Lung (tissue), 12 donors: ENCODE data around the gene ABCA9. TPM values are rescaled to one million over a fixed set of nuclear protein-coding genes. Genes with fewer than 3 reads are reported as not detected.

Source experiments
- ATAC-seq: fragments of 200-7000 bp; cut with Tn5 transposase; one replicate; pipeline ENCODE4 v1.9.1; 2020; ENCODE audit warnings: moderate number of reproducible peaks; ENCODE audit not compliant: insufficient read depth, low FRiP score
- DNase-seq, 3 donors: peaks; one replicate each; pipeline ENCODE4 v3.0.0-alpha.2; 2013 to 2017
- H3K27ac ChIP-seq, 2 donors: one replicate each; pipeline ENCODE4 v1.5.1; 2013; ENCODE audit warnings: mild to moderate bottlenecking in 2 of 2, moderate library complexity in 2 of 2, control low read depth in 1 of 2, inconsistent platforms in 1 of 2, low read depth in 1 of 2, low read length in 1 of 2
- H3K27me3 ChIP-seq, 3 donors: one replicate each; pipeline ENCODE4 v1.5.1; 2013; ENCODE audit warnings: low read length in 2 of 3; ENCODE audit not compliant: control insufficient read depth in 3 of 3, insufficient read depth in 3 of 3
- H3K36me3 ChIP-seq, 4 donors: one replicate each; pipeline ENCODE4 v1.5.1; 2013; ENCODE audit warnings: low read length in 4 of 4, mild to moderate bottlenecking in 1 of 4, moderate library complexity in 1 of 4; ENCODE audit not compliant: control insufficient read depth in 4 of 4, insufficient read depth in 4 of 4
- H3K4me1 ChIP-seq, 5 donors: one replicate each; pipeline ENCODE4 v1.5.1; 2013; ENCODE audit warnings: low read length in 5 of 5, mild to moderate bottlenecking in 2 of 5, moderate library complexity in 1 of 5; ENCODE audit not compliant: control insufficient read depth in 5 of 5, insufficient read depth in 5 of 5
- H3K4me3 ChIP-seq: one replicate; pipeline ENCODE4 v1.5.1; 2013; ENCODE audit warnings: mild to moderate bottlenecking, control low read depth, moderate library complexity
- H3K9ac ChIP-seq, 2 donors: one replicate each; pipeline ENCODE4 v1.5.1; 2013; ENCODE audit warnings: low read length in 2 of 2, control low read depth in 1 of 2; ENCODE audit not compliant: insufficient read depth in 1 of 2
- H3K9me3 ChIP-seq, 4 donors: one replicate each; pipeline ENCODE4 v1.5.1; 2013; ENCODE audit warnings: low read length in 3 of 4, mild to moderate bottlenecking in 1 of 4, moderate library complexity in 1 of 4; ENCODE audit not compliant: control insufficient read depth in 4 of 4, insufficient read depth in 3 of 4
- WGBS, 2 donors: extraction: QIAGEN DNeasy Blood & Tissue Kit; methylation state at CpG; one replicate each; pipeline ENCODE4 v1.1.7; 2013; 5-methylcytosine and 5-hydroxymethylcytosine counted together
- polyA plus RNA-seq, 2 donors: library from polyadenylated mRNA; stranded (reverse); fragments of 200-250 nt; gene quantifications; one replicate each; pipeline ENCODE4 v1.2.1, GENCODE V29; 2013
- total RNA-seq, 2 donors: library from RNA; depleted of rRNA in 1 of 2; stranded (reverse); fragments of >200 nt in 1 of 2; gene quantifications; one replicate each; pipeline ENCODE4 v1.2.1, GENCODE V29; 2014 to 2021
- TF ChIP-seq, protein P1 (sequence below): IDR thresholded peaks from 2 replicates; pipeline ENCODE4 v1.5.1; 2012; ENCODE audit warnings: mild to moderate bottlenecking; ENCODE audit errors: control extremely low read depth, extremely low read depth
- donor health status: control.
- donor health status: control.
- donor health status: Bipolar disorder and iron deficiency.
- donor health status: healthy.
- donor health status: DM: yes; HTN: yes; CAD: no.

ABCA9 gene
- total and polyA plus RNA-seq, 4 donors: 0.34 to 24.7 (median 2.8) TPM

DNA sequence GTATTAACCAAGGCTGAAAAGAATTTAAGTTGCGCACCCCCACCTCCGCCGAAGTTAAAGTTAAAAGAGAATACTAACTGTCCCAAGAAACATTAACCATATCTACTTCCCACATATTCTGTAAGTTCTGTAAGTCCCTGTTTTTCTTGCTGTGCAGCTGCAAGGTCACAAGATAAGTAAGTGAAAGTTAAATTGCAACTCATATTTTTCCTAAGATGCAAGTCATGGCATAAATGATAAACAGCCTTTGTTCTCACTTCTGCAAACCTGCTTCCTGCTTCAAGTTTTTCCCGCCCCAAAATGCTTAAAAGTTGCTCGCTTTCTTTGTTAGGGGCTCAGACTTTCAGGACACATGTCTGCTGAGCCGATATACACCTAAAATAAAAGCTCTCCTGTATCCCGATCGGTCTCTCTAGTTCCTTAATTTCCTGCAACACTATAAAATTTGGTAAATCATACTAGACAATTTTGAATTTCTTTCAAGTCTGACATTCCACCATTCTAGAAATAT, 32.6 kb upstream of the ABCA9 start:
- ATAC-seq: no peak
- H3K27ac ChIP-seq: no peak overlapping the region
- 14 to 38% methylated on average over 8 of the region's 8 CpGs for WGBS, 2 donors
- H3K9ac ChIP-seq: no peak overlapping the region
- peaks cover 0 to 27% (median 6%) of the 10 kb centered on the region in 4 donors for H3K36me3 ChIP-seq
- TF ChIP-seq, protein P1, sequence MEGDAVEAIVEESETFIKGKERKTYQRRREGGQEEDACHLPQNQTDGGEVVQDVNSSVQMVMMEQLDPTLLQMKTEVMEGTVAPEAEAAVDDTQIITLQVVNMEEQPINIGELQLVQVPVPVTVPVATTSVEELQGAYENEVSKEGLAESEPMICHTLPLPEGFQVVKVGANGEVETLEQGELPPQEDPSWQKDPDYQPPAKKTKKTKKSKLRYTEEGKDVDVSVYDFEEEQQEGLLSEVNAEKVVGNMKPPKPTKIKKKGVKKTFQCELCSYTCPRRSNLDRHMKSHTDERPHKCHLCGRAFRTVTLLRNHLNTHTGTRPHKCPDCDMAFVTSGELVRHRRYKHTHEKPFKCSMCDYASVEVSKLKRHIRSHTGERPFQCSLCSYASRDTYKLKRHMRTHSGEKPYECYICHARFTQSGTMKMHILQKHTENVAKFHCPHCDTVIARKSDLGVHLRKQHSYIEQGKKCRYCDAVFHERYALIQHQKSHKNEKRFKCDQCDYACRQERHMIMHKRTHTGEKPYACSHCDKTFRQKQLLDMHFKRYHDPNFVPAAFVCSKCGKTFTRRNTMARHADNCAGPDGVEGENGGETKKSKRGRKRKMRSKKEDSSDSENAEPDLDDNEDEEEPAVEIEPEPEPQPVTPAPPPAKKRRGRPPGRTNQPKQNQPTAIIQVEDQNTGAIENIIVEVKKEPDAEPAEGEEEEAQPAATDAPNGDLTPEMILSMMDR: no peak
- no peak overlapping the region for H3K4me3 ChIP-seq
- no peaks in the 10 kb centered on the region for H3K9me3 ChIP-seq
- H3K27me3 ChIP-seq: no peaks in the 10 kb centered on the region
- DNase-seq: peak in 2 of 3 donors; percentile 36 to 52
- peaks cover 0 to 6% (median 0%) of the 10 kb centered on the region in 5 donors for H3K4me1 ChIP-seq

DNA sequence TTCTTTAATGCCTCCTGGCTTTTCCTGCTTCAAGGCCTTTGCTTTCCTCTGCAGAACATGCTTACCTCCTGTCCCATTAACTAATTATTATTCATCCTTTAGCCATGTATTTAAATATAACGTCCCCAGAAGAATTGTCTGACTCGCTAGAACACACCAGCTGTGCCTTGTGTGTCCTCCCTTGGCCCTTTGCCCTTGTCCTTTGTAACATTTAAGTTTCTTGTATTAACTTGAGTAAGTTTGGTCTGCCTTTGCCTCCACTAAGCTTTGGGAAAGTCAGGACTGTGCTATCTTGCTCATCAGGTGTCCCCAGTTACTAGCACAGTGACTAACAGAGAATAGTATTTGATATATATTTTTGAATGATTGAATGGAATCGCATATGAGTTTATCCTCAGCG, 29.6 kb upstream of the ABCA9 start:
- TF ChIP-seq, protein P1: no peak
- no peak overlapping the region for H3K4me3 ChIP-seq
- H3K4me1 ChIP-seq: peaks cover 0 to 6% (median 0%) of the 10 kb centered on the region in 5 donors
- H3K9ac ChIP-seq: no peak overlapping the region
- no peak overlapping the region for H3K27ac ChIP-seq
- 74 to 89% methylated on average over 4 of the region's 4 CpGs for WGBS, 2 donors
- H3K27me3 ChIP-seq: no peaks in the 10 kb centered on the region
- H3K36me3 ChIP-seq: peaks cover 0 to 30% (median 8%) of the 10 kb centered on the region in 4 donors
- no peak for DNase-seq
- no peak for ATAC-seq
- no peaks in the 10 kb centered on the region for H3K9me3 ChIP-seq

DNA sequence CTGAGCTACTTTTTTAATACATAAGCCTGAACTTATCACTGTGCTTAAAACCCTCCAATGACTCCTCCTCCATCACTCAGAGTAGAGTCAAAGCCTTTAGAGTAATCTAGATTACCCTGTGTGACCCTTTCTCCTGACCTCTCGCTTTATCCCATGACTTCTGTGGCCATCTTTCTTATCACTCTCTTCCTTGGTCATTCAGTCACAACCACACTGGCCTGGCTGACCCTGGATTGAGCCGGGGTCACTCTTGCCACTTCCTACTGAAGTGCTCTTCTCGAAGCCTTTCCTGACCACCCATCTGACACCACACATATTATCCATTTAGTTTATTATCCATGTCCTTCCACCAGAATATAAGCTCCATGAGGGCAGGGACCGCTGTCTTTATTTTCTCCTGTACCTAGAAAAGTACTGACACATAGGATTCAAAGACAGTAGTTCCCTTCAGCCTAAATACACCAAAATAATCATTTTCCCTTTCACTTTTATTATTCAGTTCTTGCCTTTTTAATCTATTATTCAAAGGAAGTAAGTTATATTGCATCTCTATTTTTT, 28.0 kb upstream of the ABCA9 start:
- peaks cover 0 to 32% (median 9%) of the 10 kb centered on the region in 4 donors for H3K36me3 ChIP-seq
- H3K9ac ChIP-seq: no peak overlapping the region
- 77 to 78% methylated on average over 4 of the region's 4 CpGs for WGBS, 2 donors
- no peak for ATAC-seq
- H3K4me3 ChIP-seq: no peak overlapping the region
- DNase-seq: no peak
- peaks cover 0 to 2% (median 0%) of the 10 kb centered on the region in 4 donors for H3K9me3 ChIP-seq
- H3K27ac ChIP-seq: no peak overlapping the region
- H3K27me3 ChIP-seq: no peaks in the 10 kb centered on the region
- TF ChIP-seq, protein P1: no peak
- peaks cover 0 to 6% (median 0%) of the 10 kb centered on the region in 5 donors for H3K4me1 ChIP-seq

DNA sequence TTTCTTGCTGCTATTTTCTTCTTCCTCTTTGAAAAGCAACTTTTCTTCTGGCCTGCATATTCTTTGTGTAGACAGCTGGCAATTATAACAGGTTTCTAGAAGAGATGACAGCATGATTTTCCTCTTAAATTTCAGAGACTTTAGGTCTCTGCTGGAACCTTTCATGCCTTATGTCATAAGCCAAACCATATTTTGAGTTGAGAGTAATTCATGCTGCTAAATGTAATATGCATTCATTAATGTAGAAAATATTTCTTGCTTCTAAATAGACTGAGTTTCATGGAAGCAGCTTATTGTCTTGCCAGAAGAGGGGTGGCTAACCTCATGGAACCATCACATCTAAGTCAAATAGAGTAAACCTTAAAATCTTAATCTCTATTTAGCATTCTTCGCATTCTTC, 25.9 kb upstream of the ABCA9 start:
- DNase-seq (no peak), ATAC-seq (no peak)
- H3K9ac ChIP-seq: no peak overlapping the region

More for the DNA sequence above, 25.9 kb upstream of the ABCA9 start:
- H3K36me3 ChIP-seq: peaks cover 1 to 40% (median 14%) of the 10 kb centered on the region in 4 donors
- H3K9me3 ChIP-seq: peaks cover 0 to 4% (median under 1%) of the 10 kb centered on the region in 4 donors
- TF ChIP-seq, protein P1: no peak
- H3K4me3 ChIP-seq: no peak overlapping the region
- H3K27me3 ChIP-seq: no peaks in the 10 kb centered on the region
- 99 to 100% methylated on average over 1 of the region's 1 CpG for WGBS, 2 donors
- H3K27ac ChIP-seq: no peak overlapping the region
- no peaks in the 10 kb centered on the region for H3K4me1 ChIP-seq
